Activated CD4-positive, alpha-beta T cell treated with anti-CD3 and anti-CD28 coated beads, Interleukin-2, amount 50 U/mL, for 48 hours (primary cell): Measurements from ENCODE around the gene COPA.
"Not testable (repeated sequence)": the region's sequence is repeated elsewhere in the genome, so short reads cannot be mapped to it uniquely, and the experiment has no call there.

ENCODE experiments used
- DNase-seq, 2 experiments: peaks; one replicate each; pipeline ENCODE4 v3.0.0-alpha.2; 2020

The COPA gene

DNA sequence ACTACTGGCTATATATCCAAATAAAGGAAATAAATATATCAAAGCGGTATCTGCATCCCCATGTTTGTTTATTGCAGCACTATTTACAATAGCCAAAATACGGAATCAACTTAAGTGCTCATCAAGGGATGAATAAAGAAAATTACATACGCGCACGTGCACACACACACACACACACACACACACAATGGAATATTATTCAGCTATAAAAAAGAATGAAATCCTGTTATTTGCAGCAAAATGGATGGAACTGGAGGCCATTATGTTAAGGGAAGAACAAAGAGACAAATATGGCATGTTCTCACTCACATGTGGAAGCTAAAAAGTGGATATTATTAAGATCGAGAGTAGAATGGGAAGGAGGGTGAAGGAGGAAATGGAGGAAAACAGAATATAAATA lies 20.2 kb downstream of the COPA start:
- DNase-seq: no peak

DNA sequence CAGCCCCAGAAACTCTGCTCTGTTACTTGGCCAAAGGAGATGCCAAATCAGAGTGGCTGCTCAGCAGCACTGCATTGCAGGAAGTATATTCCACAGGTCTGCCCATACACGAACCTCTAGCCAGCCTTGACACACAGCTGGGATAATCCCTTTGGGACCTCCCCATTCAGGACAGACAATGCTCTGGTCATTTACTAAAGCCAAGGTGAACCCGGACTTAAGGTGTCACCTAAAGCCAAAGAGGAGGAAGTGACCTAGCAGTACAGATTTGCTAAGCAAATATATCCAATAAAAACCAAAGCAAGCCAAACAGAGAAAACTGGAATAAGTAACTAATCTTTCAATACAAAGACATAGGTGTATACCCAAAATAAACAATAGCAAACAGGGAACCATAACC lies 27.7 kb downstream of the COPA start:
- DNase-seq: no peak

DNA sequence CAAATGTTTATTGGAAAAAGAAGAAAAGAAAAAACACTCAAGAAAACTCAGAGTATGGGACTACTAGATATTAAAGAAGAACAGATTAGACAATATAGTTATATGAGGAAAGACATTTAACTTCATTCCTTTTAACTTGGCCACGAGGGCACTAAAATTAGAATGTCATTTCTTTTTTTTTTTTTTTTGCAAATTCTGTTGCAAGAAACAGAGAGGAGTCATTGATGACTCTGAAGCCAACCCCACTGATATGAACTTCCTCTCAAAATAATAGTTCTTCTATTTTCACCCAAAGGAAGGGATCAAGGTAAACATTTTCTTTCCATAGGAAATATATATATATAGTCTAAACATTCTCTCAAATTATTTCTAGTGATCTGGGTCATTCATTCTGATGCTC lies 33.5 kb downstream of the COPA start:
- DNase-seq: no peak

DNA sequence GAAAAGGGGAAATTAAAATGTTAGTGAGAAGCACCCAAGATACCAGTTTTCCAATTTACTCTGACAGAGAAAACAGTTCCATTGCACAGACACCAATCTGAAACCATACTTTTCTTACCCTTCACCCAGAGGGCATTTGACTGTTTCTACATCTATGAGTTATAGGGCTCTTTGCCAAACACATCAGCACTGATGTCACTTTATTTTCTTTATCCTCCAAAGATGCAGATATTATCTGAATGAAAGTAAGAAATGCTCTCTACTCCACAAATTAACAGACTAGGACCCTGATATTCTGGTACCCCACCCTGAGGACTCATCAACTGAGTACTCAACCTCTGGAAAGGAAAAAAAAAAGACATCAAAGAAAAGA lies 33.9 kb downstream of the COPA start:
- no peak for DNase-seq

DNA sequence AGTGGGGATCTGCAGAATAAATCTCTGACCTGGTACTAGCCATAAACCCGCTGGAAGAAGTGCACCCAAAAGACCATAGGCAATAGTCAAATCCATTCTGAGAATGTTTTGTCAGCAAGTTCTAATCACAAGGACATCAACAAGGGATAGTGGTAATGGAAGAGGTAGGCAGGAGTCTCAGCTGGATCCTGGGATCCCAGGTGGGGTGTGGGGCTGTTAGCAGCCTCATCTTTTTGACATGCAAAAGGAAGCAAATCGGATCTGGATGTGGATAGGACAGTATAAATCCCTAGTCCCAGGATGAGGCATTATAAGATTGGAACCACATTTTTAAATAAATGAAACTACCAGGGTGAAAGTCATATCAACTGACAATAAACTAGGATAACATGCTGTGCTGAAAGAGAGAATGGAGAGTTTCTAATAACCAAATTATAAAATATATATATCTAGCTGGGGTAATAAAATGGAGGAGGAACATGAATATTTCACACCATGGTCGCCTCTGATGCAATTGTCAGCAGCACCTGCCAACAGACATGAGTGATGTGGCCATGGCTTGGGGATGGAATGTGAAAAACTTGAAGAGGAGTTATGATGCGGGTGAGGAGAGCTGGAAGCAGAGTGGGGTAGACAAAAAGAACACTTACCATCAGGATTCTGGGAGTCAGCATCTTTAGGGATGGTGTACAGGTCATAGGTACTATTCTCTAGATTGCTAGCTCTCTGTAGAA lies 34.4 kb downstream of the COPA start:
- DNase-seq: no peak

DNA sequence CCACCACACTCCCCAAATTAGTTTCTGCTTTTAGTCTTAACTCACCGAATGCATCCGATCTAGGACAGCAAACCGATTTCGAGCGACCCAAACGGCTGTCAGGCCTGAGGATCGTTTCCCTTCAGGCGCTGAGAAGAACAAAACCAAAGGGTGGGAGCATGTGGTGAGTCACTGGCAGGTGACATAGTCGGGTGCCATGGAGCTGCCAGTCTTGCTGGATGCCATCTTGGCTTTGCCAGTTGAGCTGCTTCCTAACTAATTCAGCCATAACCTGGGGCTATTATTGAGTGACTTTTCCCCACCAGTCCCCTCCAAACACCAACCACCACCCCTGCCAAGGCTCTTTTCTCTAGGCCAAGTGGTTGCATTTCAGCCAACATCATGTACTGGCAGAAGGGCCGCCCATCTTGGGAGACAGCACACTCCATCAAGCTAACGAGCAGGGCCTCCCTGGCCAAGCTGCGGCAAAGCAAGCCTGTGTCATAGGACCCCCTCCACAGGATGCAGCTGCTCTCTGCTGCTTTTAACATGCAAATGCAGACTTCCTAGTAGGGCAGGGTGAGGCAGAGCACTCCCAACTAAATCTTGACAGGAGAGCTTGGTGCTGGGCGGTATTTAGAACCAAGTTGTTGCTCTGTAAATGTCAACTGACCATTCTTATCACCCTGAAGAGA lies 35.8 kb downstream of the COPA start:
- DNase-seq: no peak

DNA sequence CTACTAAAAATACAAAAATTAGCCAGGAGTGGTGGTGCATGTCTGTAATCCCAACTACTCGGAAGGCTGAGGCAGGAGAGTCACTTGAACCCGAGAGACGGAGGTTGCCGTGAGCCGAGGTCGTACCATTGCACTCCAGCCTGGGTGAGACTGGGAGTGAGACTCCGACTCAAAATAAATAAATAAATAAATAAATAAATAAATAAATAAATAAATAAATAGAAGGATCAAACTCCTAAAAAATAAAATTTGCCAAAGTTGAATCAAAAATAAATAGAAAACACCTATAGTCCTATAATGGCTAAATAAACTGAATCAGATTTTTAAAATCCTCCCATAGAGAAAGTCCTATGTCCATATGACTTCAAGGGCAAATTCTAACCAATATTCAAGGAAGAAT lies 42.9 kb downstream of the COPA start:
- no peak for DNase-seq

DNA sequence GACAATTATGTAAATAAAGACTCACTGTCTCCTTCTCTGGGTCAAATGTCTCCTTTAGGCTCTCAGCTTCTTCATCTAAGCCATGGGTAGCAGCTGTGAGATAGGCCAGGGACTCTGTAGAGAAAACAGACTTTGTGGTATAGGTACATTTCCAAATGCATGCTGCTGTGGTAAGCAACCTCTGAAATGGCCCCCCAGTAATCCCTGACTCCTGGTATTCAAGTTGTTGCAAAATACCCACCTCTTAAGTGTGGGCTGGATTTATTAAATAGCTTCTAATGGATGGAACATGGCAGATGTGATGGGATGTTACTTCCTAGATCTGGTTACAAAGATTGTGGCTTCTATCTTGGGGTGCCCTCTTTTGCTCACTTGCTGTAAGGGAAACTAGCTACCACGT lies 47.0 kb downstream of the COPA start:
- DNase-seq: no peak

DNA sequence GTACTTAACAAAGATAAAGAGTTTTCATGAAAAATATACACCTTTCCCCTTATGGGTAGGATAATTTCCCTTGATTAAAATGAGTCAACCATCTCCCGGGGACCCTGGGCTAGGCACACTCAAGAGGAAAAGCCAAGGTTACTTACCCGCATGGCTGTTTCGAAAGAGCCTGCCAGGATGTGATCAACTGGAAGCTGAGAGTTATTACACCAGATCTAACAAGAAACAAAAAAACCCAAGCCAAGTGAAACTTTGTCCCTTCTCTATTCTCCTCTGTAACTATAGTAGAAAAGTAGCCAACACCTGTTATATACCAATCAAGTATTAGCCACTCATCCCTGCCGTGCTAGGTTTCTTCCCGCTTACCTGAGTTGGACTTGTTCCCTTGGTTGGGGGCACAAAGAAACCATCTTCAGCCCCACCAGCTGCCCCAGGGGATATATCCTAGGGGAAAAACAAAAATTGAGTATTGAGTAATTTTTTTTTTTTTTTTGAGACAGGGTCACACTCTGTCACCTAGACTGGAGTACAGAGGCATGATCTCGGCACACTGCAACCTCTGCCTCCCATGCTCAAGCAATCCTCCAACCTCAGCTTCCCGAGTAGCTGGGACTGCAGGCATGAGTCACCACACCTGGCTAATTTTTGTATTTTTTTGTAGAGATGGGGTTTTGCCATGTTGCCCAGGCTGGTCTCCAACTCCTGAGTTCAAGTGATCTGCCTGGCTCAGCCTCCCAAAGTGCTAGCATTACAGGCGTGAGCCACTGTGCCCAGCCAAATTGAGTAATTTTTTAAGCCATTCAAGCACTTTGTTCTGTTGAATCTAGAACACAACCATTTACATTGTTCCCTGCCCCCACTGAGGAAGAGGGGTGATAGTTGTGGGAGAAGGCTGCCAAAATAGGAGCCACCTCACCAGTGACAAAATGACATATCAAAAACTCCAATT lies 49.8 kb downstream of the COPA start:
- no peak for DNase-seq

DNA sequence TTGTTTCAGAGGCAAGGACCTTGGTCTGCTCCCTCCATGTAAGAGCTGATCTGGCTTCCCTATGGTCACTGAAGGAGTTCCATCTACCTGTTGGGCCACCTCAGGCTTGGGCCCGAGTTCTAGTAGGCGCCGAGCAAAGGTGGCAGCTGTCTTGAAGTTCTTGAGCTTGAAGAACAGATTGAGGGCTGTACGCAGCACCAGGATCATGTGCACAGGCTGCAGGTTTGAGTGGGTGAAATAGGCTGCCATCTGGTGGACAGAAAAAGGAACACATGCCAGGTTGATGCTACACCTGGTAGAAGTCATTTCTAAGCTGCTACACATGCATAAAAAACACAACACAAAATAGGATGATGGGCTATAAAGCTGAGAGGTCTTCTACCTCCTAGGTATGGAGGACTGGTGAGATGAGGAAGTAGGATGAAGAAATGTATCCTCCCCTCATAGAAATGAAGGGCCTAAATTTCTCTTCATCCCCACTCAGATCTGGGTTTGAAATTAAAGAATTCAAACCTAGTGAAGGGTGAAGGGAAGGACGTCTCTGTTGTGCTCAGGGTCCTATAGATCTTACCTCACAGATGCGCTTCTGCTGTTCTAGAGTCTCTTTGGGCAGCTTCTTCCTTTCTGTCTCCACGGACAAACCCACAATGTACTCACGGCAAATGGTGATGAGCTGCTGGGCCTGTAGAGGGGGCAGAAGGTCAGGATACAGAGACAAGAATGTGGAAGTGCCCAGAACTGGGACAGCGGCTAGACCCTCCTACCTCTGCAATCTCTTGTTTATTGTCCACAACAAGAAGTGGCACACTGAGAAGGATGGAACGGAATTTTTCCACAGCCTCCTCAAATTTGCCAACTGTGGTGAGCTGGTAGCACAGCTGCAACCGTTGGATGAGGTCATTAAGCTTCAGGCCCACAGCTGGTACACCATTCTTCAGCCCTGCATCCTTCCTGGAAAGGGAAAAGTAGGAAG lies 51.5 kb downstream of the COPA start:
- DNase-seq: peak; percentile 52 to 66

DNA sequence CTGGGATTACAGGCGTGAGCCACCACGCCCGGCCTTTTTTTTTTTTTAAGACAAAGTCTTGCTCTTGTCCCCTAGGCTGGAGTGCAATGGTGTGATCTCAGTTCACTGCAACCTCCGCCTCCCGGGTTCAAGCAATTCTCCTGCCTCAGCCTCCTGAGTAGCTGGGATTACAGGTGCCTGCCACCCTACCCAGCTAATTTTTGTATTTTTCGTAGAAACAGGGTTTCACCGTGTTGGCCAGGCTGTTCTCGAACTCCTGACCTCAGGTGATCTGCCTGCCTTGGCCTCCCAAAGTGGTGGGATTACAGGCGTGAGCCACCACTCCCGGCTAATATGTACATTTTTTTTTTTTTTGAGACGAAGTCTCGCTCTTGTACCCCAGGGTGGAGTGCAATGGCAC lies 55.3 kb downstream of the COPA start:
- DNase-seq: not testable (repeated sequence)

DNA sequence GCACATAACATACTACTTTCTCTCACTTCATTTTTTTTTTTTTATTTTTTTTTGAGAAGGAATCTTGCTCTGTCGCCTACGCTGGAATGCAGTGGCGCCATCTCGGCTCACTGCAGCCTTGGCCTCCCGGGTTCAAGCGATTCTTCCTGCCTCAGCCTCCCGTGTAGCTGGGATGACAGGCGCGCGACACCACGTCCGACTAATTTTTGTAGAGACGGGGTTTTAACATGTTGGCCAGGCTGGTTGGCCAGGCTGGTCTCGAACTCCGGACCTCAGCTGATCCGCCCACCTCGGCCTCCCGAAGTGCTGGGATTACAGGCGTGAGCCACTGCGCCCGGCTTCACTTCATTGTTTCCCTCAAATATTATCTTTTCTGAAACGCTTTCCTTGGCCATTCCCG lies 57.5 kb downstream of the COPA start:
- DNase-seq: no peak

DNA sequence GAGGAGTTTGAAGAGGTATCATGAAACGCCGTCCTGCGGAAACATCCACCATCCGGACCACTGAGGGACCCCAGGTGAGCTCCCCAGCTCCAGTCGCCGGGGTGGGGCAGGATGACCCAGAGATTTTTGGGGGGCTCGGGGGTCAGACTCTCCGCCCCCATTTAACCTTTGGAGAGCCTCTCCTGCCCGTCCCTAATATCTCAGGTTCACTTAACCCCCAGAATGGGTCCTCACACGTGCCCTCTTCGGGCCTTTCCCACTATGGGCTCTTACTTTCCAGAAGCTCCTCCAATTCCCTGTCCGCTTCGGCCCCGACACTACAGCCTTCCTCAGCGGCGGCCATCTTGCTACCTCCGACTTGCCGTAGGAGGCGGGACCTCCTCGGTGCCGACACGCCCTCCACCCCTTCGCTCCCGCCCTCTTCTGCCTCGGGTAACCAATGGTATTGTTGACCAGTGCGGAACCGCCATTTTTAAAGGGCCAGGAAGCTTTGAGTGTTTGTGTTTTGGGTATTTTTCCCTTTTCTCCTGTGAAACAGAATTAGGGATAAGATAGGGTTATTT lies 58.2 kb downstream of the COPA start, which contains the start of gene PEX19:
Gene PEX19, minus strand, starts transcription at position 352 of the 563 bp plus-strand sequence. Its CDS starts 9 bp downstream, at position 343.
- peak; percentile 96 to 97 for DNase-seq

DNA sequence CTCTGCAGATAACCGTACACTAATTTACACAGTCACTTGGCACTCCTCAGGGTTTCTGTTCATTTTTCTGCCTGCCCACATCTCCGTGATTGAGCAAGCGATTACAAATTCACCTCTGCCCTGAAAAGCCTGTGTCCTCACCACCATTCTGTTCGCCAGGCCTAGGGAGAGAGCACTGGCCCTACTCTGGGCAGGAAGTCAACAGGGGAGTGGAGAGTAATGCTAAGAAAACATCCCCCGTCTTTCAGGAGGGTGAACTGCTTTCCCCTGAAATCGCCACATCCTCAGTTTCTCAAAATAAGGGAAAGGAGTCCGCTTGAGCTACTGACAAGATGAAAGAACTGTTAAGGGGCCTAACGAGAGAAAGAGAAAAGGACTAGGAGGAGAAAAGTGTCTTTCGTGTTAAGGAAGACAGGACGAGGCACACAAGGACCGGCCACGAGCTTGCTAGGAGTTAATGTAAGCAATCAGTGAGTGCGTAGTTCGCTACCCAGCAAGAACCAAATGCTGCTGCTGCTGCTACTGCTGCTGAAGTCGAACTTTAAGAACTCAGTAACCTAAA lies 58.7 kb downstream of the COPA start:
- DNase-seq: peak; percentile 9 to 19

DNA sequence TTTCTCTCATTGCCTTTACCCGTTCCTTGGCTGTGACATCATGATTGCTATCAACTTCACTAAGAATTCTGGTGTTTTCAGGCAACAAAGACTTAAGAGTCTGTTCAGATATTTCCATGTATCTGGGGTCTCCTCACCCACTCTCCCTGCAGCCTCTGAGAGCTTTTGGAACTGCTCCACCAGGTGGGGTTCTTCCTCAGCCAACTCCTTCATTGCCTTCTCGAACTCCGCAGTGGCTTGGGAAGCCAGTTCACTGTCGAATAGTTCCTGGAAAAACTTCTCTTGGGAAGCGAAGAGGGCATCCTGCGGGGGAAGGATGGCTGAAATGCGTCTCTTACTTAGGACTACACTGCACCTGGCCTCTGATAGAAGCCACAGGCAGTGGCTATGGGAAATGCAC lies 60.2 kb downstream of the COPA start:
- DNase-seq: no peak

DNA sequence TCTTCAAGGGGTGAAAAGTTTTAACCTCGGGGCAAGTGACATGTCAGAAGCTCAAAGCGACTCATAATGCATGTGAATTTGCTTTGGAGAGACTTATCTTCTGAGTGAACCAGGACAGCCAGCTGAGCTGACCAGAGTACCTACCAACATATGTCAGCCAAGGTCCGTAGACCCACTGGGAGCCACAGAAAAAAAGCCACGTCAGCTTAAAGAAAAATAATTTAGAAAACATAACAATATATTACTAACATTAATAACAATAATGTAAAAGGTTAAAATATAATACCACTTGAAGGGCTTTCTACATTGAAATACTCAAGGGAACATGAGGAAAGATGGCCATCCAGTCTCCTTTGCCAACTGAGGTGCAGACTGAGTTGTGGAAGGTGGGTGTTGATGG lies 65.1 kb downstream of the COPA start:
- DNase-seq: no peak

DNA sequence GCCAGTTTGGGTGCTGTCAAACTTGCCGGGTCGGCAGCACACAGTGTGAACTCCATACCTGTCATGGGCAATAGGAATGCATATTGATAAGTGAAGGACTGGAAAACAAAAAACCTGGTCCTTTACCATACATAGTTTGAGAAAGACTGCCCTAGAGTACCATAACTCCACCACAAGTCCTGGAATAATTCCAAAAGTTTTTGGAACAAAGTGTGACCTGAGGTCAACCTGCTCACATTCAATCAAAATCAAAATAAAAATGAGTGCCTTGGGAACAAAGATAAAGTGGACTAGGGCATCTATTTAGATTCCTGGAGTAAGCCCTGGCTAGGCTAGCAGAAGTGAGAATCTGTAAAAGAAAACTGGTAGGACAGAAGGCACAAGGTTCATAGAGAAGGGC lies 65.7 kb downstream of the COPA start:
- no peak for DNase-seq

DNA sequence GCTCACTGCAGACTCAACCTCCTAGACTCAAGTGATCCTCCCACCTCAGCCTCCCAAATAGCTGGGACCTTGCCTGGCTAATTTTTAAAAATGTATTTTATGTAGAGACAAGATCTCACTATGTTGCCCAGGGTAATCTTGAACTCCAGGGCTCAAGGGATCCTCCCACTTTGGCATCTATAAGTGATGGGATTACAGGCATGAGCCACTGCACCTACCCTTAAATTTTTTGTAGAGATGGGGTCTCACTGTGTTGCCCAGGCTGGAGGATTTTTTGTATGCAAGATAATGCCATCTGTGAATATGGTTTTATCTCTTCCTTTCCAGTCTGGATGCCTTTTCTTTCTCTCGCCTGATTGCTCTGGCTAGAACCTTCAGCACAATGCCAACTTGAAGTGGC lies 72.0 kb downstream of the COPA start:
- DNase-seq: no peak

DNA sequence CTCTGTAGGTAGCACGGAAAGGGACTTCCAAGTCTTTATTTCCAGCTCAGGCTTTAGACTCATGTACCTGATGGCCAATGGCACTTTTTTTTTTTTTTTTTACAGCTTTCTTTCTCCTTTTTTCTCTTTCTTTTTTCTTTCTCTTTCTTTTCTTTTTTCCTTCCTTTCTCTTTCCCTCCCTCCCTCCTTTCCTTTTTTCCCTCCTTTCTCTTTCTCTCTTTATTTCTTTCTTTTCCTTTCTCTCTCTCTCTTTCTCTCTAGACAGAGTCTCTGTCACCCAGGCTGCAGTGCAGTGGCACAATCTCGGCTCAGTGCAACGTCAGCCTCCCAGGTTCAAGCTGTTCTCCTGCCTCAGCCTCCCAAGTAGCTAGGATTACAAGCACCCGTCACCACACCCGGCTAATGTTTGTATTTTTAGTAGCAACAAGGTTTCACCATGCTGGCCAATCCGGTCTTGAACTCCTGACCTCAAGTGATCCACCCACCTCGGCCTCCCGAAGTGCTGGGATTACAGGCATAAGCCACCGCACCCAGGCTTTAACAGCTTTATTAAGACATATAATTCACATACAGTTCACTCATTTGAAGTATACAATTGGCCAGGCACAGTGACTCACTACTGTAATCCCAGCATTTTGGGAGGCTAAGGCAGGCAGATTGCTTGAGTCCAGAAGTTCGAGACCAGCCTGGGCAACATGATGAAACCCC lies 75.6 kb downstream of the COPA start:
- no peak for DNase-seq

DNA sequence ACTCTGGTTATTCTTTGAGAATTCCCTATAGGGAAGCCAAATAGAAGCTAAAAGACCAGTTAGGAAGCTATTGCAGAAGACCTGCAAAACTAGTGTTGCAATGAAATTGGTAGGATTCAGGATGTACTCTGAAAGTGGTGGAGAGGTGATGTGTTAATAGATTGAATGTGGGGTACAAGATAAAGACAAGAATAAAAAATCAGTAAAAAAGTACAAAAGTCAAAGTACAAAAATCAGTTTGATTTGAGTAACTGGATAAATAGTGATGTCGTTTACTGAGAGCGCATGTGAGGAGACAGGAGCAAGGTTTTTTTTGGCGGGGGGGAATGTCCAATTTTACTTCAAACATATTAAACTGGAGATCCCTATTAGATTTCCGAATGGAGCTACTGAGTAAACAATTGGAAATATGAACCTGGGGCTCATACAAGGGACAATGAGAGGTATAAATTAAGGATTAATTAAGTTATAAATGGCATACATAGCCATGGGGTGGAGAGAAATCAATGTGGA lies 78.2 kb downstream of the COPA start:
- DNase-seq: no peak
